Osteoblast (primary cell): ENCODE measurements around the gene MARVELD1. TPM values are rescaled to one million over a fixed set of nuclear protein-coding genes. Genes with fewer than 3 reads are reported as not detected.

Experiments
- DNase-seq: peaks from one replicate; pipeline ENCODE4 v3.0.0; 2011; ENCODE audit warnings: low spot score, mixed read lengths; ENCODE audit not compliant: insufficient read length; ENCODE audit errors: missing footprints
- H2AFZ ChIP-seq: 2 replicates; pipeline ENCODE4 v1.6.0; 2011; ENCODE audit warnings: mild to moderate bottlenecking, low read length
- H3K27ac ChIP-seq: 2 replicates; pipeline ENCODE4 v1.5.1; 2011; ENCODE audit warnings: mild to moderate bottlenecking, low read depth, low read length, moderate library complexity
- H3K27me3 ChIP-seq: 2 replicates; pipeline ENCODE4 v1.6.0; 2012; ENCODE audit warnings: mild to moderate bottlenecking, control low read depth, inconsistent platforms, low read length, moderate library complexity; ENCODE audit not compliant: insufficient read depth
- H3K36me3 ChIP-seq: 2 replicates; pipeline ENCODE4 v1.5.1; 2011; ENCODE audit warnings: mild to moderate bottlenecking, low read length, control low read depth, moderate library complexity; ENCODE audit not compliant: insufficient read depth
- H3K4me1 ChIP-seq: 2 replicates; pipeline ENCODE4 v1.5.1; 2011; ENCODE audit warnings: mild to moderate bottlenecking, low read length, control low read depth, moderate library complexity; ENCODE audit not compliant: insufficient read depth
- H3K4me2 ChIP-seq: 2 replicates; pipeline ENCODE4 v1.6.0; 2011; ENCODE audit warnings: mild to moderate bottlenecking, low read length; ENCODE audit not compliant: insufficient read depth
- H3K4me3 ChIP-seq: fragments of 200-600 bp; sonication (generic); 3 replicates; pipeline ENCODE4 v1.5.1; 2012; ENCODE audit warnings: mild to moderate bottlenecking, low read length, inconsistent platforms; ENCODE audit not compliant: insufficient read depth
- H3K79me2 ChIP-seq: 2 replicates; pipeline ENCODE4 v1.6.0; 2012; ENCODE audit warnings: mild to moderate bottlenecking, low read length, control low read depth, inconsistent platforms; ENCODE audit not compliant: insufficient read depth
- H3K9me3 ChIP-seq: 2 replicates; pipeline ENCODE4 v1.5.1; 2011; ENCODE audit warnings: low read depth, low read length, control low read depth
- H4K20me1 ChIP-seq: 2 replicates; pipeline ENCODE4 v1.6.0; 2012; ENCODE audit warnings: mild to moderate bottlenecking, low read length, control low read depth; ENCODE audit not compliant: insufficient read depth
- CTCF ChIP-seq: IDR thresholded peaks from 2 replicates; pipeline ENCODE4 v1.5.1; 2011; ENCODE audit warnings: mild to moderate bottlenecking, low read depth, low read length, moderate library complexity; ENCODE audit errors: extremely low read depth
- total RNA-seq: library from RNA; depleted of rRNA; stranded (reverse); fragments of >200 nt; gene quantifications from 2 replicates; pipeline ENCODE4 v1.2.3, GENCODE V29; 2012

Gene MARVELD1
- total RNA-seq, 1 donor, result 57.5 TPM

GRCh38 chr10:97684866-97685394 is 28.6 kb upstream of the MARVELD1 start:
- peaks cover 64% of the 10 kb centered on the region for H3K79me2 ChIP-seq
- H3K9me3 ChIP-seq, result no peaks in the 10 kb centered on the region
- DNase-seq, result no peak
- H3K27me3 ChIP-seq, result no peaks in the 10 kb centered on the region
- peak overlapping the region; percentile 89 for H3K4me3 ChIP-seq
- H3K27ac ChIP-seq, result peak overlapping the region; percentile 96
- H2AFZ ChIP-seq, result no peak overlapping the region
- peaks cover 56% of the 10 kb centered on the region for H3K4me1 ChIP-seq
- H3K4me2 ChIP-seq, result peak overlapping the region; percentile 91
- TF ChIP-seq CTCF, result no peak
- peaks cover 24% of the 10 kb centered on the region for H4K20me1 ChIP-seq
- H3K36me3 ChIP-seq, result no peaks in the 10 kb centered on the region

- TF ChIP-seq CTCF, result peak; percentile 39
- Histone ChIP-seq H4K20me1 (peaks cover 20% of the 10 kb centered on the region), H3K27me3 (no peaks in the 10 kb centered on the region), H3K4me2 (peak overlapping the region; percentile 91), H2AFZ (no peak overlapping the region), H3K79me2 (peaks cover 59% of the 10 kb centered on the region), H3K9me3 (no peaks in the 10 kb centered on the region), H3K27ac (peak overlapping the region; percentile 96), H3K36me3 (no peaks in the 10 kb centered on the region), H3K4me1 (peaks cover 61% of the 10 kb centered on the region), H3K4me3 (peak overlapping the region; percentile 89)
- DNase-seq, result peak; percentile 90
Observed at GRCh38 chr10:97685395-97685958, 28.1 kb upstream of the MARVELD1 start.

GRCh38 chr10:97686301-97686961 is 27.1 kb upstream of the MARVELD1 start:
- TF ChIP-seq CTCF, result no peak
- no peak for DNase-seq
- peaks cover 51% of the 10 kb centered on the region for H3K79me2 ChIP-seq
- H3K4me2 ChIP-seq, result peak overlapping the region; percentile 91
- H3K36me3 ChIP-seq, result no peaks in the 10 kb centered on the region
- no peaks in the 10 kb centered on the region for H3K9me3 ChIP-seq
- peaks cover 61% of the 10 kb centered on the region for H3K4me1 ChIP-seq
- peak overlapping the region; percentile 89 for H3K4me3 ChIP-seq
- no peaks in the 10 kb centered on the region for H3K27me3 ChIP-seq
- H4K20me1 ChIP-seq, result peaks cover 20% of the 10 kb centered on the region
- peak overlapping the region; percentile 69 for H2AFZ ChIP-seq
- peak overlapping the region; percentile 96 for H3K27ac ChIP-seq
